PC-3 (cell line): ENCODE measurements around the gene PARVA.

Experiments used
- CTCF ChIP-seq: fragments of 300-600 bp; sonication (generic); conservative IDR thresholded peaks from 2 replicates; pipeline ENCODE4 v1.5.1; 2017; ENCODE audit warnings: antibody characterized with exemption, low read depth, mild to moderate bottlenecking, low read length
- EZH2 ChIP-seq: fragments of 300-600 bp; sonication (generic); IDR thresholded peaks from one replicate; pipeline ENCODE4 v1.6.1; 2017; ENCODE audit warnings: antibody characterized with exemption, mild to moderate bottlenecking, low read length; ENCODE audit not compliant: unreplicated experiment
- EZH2phosphoT487 ChIP-seq: fragments of 300-600 bp; sonication (generic); IDR thresholded peaks from 2 replicates; pipeline ENCODE4 v1.6.1; 2018; ENCODE audit warnings: mild to moderate bottlenecking, antibody characterized with exemption, low read length, borderline replicate concordance

- no peak for TF ChIP-seq CTCF
- no peak for TF ChIP-seq EZH2
- TF ChIP-seq EZH2phosphoT487, result no peak
Measured at GRCh38 chr11:12382451-12382850, 5.1 kb downstream of the PARVA start.
